ENCODE results near the gene HMX1. TPM values are rescaled to one million over a fixed set of nuclear protein-coding genes. Genes with fewer than 3 reads are reported as not detected.

Gene HMX1
- total and polyA plus RNA-seq, 12 donors = 0.15 TPM; not detected in 11

DNA sequence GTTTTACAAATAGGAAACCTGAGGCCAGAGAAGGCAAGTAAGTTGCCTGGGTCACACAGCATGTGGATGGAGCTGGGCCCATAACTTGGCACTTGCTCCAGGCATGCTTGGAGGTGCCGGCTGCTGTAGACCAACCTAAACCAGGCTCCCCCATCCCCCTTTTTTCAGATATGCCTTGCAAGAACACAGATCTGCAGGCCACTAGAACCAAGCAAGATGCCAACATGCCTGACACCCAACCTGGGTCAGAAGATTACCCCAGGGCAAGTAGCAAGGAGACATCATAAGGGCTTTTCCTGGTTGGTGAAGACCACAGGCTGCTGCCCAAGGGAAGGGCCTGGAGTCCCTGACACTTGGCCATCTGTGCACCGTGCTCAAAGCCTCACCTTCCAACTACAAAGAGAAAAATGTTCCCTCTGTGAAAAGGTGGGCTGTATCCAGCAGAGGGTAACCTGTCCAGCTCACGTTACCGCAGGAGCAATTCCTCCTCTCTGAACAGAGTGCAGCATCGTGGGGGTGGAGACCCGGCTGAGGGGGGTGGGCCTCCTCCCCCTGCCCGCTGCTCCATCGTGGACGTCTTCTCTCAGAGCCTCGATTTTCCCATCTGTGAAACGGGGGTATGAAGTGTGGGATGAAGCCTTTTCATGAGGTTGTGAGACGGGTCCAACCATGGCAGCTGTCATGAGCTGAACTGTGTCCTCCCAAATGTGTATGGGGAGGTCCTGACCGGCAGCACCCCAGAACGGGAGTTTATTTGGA is 23.0 kb downstream of the HMX1 start:
- Histone ChIP-seq H3K9me3 (peaks cover 0 to 18% (median 2%) of the 10 kb centered on the region in 11 donors), H3K36me3 (no peaks in the 10 kb centered on the region), H3K4me3 (no peak overlapping the region), H3K27me3 (peaks cover 7 to 95% (median 86%) of the 10 kb centered on the region in 7 donors), H3K4me1 (no peaks in the 10 kb centered on the region), H3K27ac (no peak overlapping the region)
- WGBS, 2 donors = 66 to 67% methylated on average over 14 of the region's 14 CpGs
- TF ChIP-seq, protein P1, sequence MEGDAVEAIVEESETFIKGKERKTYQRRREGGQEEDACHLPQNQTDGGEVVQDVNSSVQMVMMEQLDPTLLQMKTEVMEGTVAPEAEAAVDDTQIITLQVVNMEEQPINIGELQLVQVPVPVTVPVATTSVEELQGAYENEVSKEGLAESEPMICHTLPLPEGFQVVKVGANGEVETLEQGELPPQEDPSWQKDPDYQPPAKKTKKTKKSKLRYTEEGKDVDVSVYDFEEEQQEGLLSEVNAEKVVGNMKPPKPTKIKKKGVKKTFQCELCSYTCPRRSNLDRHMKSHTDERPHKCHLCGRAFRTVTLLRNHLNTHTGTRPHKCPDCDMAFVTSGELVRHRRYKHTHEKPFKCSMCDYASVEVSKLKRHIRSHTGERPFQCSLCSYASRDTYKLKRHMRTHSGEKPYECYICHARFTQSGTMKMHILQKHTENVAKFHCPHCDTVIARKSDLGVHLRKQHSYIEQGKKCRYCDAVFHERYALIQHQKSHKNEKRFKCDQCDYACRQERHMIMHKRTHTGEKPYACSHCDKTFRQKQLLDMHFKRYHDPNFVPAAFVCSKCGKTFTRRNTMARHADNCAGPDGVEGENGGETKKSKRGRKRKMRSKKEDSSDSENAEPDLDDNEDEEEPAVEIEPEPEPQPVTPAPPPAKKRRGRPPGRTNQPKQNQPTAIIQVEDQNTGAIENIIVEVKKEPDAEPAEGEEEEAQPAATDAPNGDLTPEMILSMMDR (IDR thresholded peaks at IDR 0.05) = no peak
- ATAC-seq (no peak), DNase-seq (no peak)
- intact Hi-C loops (cut with DNase I) = no loop called here

DNA sequence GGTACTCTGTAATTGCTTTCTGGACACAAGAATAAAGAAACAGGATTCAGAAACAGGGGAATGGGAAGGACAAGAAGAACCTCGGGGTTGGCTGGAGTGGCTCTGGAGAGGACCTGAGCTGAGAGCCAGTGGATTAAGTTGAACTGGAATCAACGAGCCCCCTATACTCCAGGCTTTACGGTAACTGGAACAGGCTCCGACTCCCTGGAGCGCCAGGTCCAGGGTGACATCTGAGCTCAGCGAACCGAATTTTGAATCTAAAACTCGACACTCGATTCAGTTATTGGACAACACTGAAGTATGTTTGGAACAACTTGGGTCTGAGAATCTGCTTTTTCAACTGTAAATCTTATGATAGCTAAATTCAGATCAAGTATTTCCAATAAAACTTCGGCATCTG is 23.9 kb downstream of the HMX1 start:
- WGBS, 2 donors = 7 to 8% methylated on average over 10 of the region's 10 CpGs
- ATAC-seq = no peak
- H3K27me3 ChIP-seq = peaks cover 7 to 86% (median 80%) of the 10 kb centered on the region in 7 donors

DNA sequence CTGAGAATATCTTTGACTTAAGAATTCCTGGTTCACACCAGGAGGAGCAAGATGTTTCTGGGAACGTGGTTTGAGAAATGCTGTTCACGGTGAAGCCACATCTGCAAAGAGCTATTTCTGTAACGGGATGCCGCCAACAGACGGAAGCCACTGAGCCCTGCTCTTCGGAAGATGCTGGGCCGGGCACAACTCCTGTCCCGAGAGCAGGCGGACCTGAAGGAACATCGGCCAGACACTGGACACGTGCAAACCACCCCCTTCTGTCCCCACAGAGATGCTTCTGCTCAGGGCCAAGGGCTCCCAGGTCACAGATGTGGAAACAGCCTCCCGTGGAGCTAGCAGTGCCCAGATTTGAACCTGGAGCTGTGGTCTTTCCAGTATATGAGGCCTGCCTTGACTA is 24.3 kb downstream of the HMX1 start:
- TF ChIP-seq, protein P1 (IDR thresholded peaks at IDR 0.05) = no peak
- Histone ChIP-seq H3K36me3 (no peaks in the 10 kb centered on the region), H3K4me3 (no peak overlapping the region), H3K27me3 (peaks cover 2 to 82% (median 75%) of the 10 kb centered on the region in 7 donors), H3K9me3 (peaks cover 0 to 19% (median 5%) of the 10 kb centered on the region in 11 donors), H3K4me1 (no peaks in the 10 kb centered on the region), H3K27ac (no peak overlapping the region)
- intact Hi-C loops (cut with DNase I) = no loop called here
- DNase-seq (no peak), ATAC-seq (no peak)
- 69% methylated on average over 12 of the region's 12 CpGs for WGBS, 2 donors

More for the DNA sequence above, 23.9 kb downstream of the HMX1 start:
- H3K27ac ChIP-seq = no peak overlapping the region
- peaks cover 0 to 21% (median 5%) of the 10 kb centered on the region in 11 donors for H3K9me3 ChIP-seq
- no peaks in the 10 kb centered on the region for H3K36me3 ChIP-seq
- no peaks in the 10 kb centered on the region for H3K4me1 ChIP-seq
- TF ChIP-seq, protein P1 (IDR thresholded peaks at IDR 0.05) = no peak
- no peak overlapping the region for H3K4me3 ChIP-seq
- no peak for DNase-seq
- intact Hi-C loops (cut with DNase I) = no loop called here

- intact Hi-C loops (cut with DNase I) = no loop called here
- no peak for DNase-seq
- H3K4me1 ChIP-seq = no peaks in the 10 kb centered on the region
- H3K36me3 ChIP-seq = no peaks in the 10 kb centered on the region
- WGBS, 2 donors = 79 to 86% methylated on average over 3 of the region's 3 CpGs
- no peak overlapping the region for H3K27ac ChIP-seq
- peaks cover 0 to 77% (median 70%) of the 10 kb centered on the region in 7 donors for H3K27me3 ChIP-seq
- peaks cover 0 to 19% (median 5%) of the 10 kb centered on the region in 11 donors for H3K9me3 ChIP-seq
- no peak overlapping the region for H3K4me3 ChIP-seq
- TF ChIP-seq, protein P1 (IDR thresholded peaks at IDR 0.05) = no peak
- no peak for ATAC-seq
These were observed 24.8 kb downstream of the HMX1 start for GRCh38 chr4:8846826-8847225.

All from heart right ventricle (tissue), 16 donors.